Esophagus squamous epithelium (tissue), 4 donors: ENCODE results near the gene GPATCH4.

Experiments
- POLR2A ChIP-seq, 4 donors: fragments of 450-650 bp; IDR thresholded peaks; one replicate each; pipeline ENCODE4 v1.6.1; 2017; ENCODE audit warnings: antibody characterized with exemption in 4 of 4, mild to moderate bottlenecking in 4 of 4, moderate library complexity in 3 of 4
- TF ChIP-seq, protein P1 (sequence below), 6 experiments: fragments of 450-650 bp in 4 of 6; fragments of 200-600 bp in 2 of 6; sonication (generic) in 2 of 6; IDR thresholded peaks; one replicate each; pipeline ENCODE4 v1.5.1; 2016 to 2019; ENCODE audit warnings: antibody characterized with exemption in 6 of 6, mild to moderate bottlenecking in 4 of 6, moderate library complexity in 4 of 6

DNA sequence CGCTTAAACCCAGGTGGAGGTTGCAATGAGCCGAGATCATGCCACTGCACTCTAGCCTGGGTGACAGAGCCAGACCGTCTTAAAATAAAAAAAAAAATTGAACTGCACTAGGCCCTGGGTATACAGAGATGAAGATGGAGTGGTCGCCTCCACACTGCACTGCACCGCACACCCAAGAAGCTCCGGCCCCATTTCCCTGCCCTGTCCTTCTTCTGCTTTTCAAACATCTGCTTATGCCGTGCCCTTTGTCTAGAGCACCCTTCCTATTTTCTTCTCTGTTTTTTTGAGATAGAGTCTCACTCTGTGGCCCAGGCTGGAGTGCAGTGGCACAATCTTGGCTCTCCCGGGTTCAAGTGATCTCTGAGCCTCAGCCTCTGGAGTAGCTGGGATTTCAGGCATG lies 46.3 kb downstream of the GPATCH4 start:
- TF ChIP-seq POLR2A (IDR thresholded peaks at IDR 0.05): no peak
- TF ChIP-seq, protein P1, sequence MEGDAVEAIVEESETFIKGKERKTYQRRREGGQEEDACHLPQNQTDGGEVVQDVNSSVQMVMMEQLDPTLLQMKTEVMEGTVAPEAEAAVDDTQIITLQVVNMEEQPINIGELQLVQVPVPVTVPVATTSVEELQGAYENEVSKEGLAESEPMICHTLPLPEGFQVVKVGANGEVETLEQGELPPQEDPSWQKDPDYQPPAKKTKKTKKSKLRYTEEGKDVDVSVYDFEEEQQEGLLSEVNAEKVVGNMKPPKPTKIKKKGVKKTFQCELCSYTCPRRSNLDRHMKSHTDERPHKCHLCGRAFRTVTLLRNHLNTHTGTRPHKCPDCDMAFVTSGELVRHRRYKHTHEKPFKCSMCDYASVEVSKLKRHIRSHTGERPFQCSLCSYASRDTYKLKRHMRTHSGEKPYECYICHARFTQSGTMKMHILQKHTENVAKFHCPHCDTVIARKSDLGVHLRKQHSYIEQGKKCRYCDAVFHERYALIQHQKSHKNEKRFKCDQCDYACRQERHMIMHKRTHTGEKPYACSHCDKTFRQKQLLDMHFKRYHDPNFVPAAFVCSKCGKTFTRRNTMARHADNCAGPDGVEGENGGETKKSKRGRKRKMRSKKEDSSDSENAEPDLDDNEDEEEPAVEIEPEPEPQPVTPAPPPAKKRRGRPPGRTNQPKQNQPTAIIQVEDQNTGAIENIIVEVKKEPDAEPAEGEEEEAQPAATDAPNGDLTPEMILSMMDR (IDR thresholded peaks at IDR 0.05): no peak
